Measurements from ENCODE around the gene ZNF782. TPM values are rescaled to one million over a fixed set of nuclear protein-coding genes. Genes with fewer than 3 reads are reported as not detected.
"Not testable (repeated sequence)": the region's sequence is repeated elsewhere in the genome, so short reads cannot be mapped to it uniquely, and the experiment has no call there.

Gene ZNF782
- polyA plus RNA-seq, 1 experiment, result 1.7 TPM

DNA sequence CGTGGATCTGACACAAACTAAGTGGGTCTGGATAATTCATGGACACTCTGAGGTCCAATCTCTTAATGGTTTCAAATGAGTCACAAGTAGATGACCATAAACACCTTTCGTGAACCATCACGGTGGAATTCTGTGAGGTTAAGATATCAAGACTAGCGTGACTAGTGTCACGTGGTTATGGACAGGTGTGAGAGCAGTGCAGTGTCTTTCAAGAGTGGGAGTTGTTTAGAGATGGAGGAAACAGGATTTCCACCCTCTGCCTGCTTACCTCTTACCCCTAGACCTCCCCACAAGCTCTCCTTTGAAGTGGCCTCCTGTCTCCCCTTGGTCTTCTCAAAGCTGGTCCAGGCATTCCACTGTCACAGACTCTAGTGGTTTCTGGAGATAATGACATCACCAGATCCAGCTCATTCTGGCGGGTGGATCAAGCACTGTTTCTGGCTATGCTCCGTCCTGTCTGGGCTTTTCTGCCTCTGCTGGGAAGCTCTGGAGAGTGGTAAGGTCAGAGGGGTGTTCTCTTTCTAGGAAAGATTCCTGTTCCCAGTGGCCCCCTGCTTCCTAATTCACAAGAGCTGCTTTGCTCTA lies 20.0 kb upstream of the ZNF782 start:
- TF ChIP-seq, protein P1, sequence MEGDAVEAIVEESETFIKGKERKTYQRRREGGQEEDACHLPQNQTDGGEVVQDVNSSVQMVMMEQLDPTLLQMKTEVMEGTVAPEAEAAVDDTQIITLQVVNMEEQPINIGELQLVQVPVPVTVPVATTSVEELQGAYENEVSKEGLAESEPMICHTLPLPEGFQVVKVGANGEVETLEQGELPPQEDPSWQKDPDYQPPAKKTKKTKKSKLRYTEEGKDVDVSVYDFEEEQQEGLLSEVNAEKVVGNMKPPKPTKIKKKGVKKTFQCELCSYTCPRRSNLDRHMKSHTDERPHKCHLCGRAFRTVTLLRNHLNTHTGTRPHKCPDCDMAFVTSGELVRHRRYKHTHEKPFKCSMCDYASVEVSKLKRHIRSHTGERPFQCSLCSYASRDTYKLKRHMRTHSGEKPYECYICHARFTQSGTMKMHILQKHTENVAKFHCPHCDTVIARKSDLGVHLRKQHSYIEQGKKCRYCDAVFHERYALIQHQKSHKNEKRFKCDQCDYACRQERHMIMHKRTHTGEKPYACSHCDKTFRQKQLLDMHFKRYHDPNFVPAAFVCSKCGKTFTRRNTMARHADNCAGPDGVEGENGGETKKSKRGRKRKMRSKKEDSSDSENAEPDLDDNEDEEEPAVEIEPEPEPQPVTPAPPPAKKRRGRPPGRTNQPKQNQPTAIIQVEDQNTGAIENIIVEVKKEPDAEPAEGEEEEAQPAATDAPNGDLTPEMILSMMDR (IDR thresholded peaks at IDR 0.05; ENCODE audit: low read depth, low read length), result no peak
- no peak for DNase-seq (ENCODE audit: low read depth, low spot score)
- H3K4me3 ChIP-seq (ENCODE audit: low read depth, low read length), result no peak overlapping the region
- POLR2A ChIA-PET, result no interaction called here
- CTCF ChIA-PET, result interaction anchor here (2.9 kb wide), 1 partner anchor 17 kb away, joined by 21 read pairs; no protein-coding TSS in a partner anchor
- H3K27me3 ChIP-seq (ENCODE audit: control insufficient read depth, insufficient read depth, low read length), result peaks cover 13% of the 10 kb centered on the region
- H3K27ac ChIP-seq (ENCODE audit: low read depth, low read length), result no peak overlapping the region
- H3K9me3 ChIP-seq (ENCODE audit: control insufficient read depth, insufficient read depth, low read length), result peaks cover 6% of the 10 kb centered on the region; the same call in 1 of the 2 replicates

DNA sequence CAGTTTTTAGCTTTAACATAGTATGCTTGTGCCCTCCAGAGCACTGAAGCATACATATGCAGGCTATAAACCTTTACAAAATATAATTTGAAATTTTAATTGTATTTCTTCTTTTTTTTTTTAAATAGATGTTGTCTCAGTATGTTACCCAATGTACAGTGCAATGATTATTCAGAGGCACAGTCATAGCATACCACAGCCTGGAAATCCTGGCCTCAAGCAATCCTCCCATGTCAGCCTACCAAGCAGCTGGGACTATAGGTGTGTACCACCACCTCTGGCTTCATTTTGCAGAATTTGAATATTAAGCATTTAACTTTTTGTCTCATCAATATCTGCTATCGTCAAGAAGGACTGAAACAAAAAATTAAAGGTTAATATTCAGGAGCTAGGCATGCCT lies 16.9 kb upstream of the ZNF782 start:
- H3K27ac ChIP-seq (ENCODE audit: low read depth, low read length), result no peak overlapping the region
- H3K4me3 ChIP-seq (ENCODE audit: low read depth, low read length), result no peak overlapping the region
- H3K27me3 ChIP-seq (ENCODE audit: control insufficient read depth, insufficient read depth, low read length), result peaks cover 4% of the 10 kb centered on the region
- DNase-seq (ENCODE audit: low read depth, low spot score), result no peak
- ChIA-PET CTCF (interaction anchor here (1.7 to 3.6 kb wide), 3 partner anchors 14 to 728 kb away, joined by 3 to 24 read pairs (median 3); partner anchors contain the start of gene TDRD7), POLR2A (no interaction called here)
- no peaks in the 10 kb centered on the region; the same call in 1 of the 2 replicates for H3K9me3 ChIP-seq (ENCODE audit: control insufficient read depth, insufficient read depth, low read length)
- TF ChIP-seq, protein P1 (IDR thresholded peaks at IDR 0.05; ENCODE audit: low read depth, low read length), result no peak

DNA sequence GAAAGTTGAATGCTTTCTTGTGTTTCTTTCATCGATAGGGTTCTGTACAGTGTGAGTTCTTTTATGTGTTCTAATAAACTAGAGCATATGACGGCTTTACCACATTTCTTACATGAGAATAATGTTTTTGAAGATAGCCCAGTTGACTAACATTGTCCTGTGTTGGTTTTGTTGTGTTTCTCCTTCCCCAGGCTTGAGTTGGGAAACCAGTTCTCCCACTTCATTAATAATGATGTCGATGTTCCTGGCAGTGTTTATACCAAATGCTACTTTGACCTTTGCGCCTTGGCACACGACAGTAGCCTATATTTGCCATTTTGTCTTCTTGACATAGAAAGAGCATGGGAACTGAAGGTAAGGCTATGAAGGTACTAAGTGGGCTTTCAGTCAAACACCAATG lies 14.4 kb upstream of the ZNF782 start:
- CTCF ChIA-PET, result no interaction called here
- TF ChIP-seq, protein P1 (IDR thresholded peaks at IDR 0.05; ENCODE audit: low read depth, low read length), result no peak

DNA sequence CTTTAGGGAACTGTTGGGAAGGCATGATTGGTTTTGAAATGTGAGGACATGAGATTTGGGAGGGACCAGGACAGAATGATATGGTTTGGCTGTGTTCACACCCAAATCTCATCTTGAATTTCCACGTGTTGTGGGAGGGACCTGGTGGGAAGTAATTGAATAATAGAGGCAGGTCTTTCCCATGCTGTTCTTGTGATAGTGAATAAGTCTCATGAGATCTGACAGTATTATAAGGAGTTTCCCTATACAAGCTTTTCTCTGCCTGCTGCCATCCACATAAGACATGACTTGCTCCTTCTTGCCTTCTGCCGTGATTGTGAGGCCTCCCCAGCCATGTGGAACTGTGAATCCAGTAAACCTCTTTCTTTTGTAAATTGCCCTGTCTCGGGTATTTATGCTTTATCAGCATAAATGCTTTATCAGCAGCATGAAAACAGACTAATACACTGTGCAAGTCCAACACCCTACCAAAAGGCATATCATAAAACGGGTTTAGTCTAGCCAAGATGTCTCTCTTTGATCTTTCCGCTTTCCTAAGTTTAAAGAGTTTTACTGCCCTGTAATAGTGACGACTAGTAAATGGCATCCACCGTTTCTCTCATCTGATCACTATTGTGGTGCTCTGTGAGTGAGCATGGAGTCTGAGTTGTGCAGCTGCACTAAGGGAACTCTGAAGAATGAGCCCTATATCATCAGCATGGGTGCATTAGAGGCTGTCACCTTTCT lies 12.9 kb upstream of the ZNF782 start:
- Histone ChIP-seq H3K4me3 (ENCODE audit: low read depth, low read length) (no peak overlapping the region), H3K27ac (ENCODE audit: low read depth, low read length) (no peak overlapping the region), H3K9me3 (ENCODE audit: control insufficient read depth, insufficient read depth, low read length) (no peaks in the 10 kb centered on the region), H3K27me3 (ENCODE audit: control insufficient read depth, insufficient read depth, low read length) (peaks cover 2% of the 10 kb centered on the region)
- TF ChIP-seq, protein P1 (IDR thresholded peaks at IDR 0.05; ENCODE audit: low read depth, low read length), result no peak
- POLR2A ChIA-PET, result no interaction called here
- CTCF ChIA-PET, result interaction anchor here (0.8 kb wide), 1 partner anchor 531 kb away, joined by 3 read pairs; no protein-coding TSS in a partner anchor
- DNase-seq (ENCODE audit: low read depth, low spot score), result no peak

More for the DNA sequence above, 14.4 kb upstream of the ZNF782 start:
- Histone ChIP-seq H3K27me3 (ENCODE audit: control insufficient read depth, insufficient read depth, low read length) (peaks cover 2% of the 10 kb centered on the region), H3K27ac (ENCODE audit: low read depth, low read length) (no peak overlapping the region), H3K9me3 (ENCODE audit: control insufficient read depth, insufficient read depth, low read length) (no peaks in the 10 kb centered on the region), H3K4me3 (ENCODE audit: low read depth, low read length) (no peak overlapping the region)
- POLR2A ChIA-PET, result no interaction called here
- no peak for DNase-seq (ENCODE audit: low read depth, low spot score)

DNA sequence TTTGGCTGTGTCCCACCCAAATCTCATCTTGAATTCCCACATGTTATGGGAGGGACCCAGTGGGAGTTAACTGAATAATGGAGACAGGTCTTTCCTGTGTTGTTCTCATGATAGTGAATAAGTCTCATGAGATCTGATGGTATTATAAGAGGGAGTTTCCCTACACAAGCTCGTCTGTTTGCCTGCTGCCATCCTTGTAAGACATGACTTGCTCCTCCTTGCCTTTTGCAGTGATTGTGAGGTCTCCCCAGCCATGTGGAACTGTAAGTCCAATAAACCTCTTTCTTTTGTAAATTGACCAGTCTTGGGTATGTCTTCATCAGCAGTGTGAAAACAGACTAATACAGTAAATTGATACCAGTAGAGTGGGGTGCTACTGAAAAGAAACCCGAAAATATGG lies 10.9 kb upstream of the ZNF782 start:
- DNase-seq (ENCODE audit: low read depth, low spot score); POLR2A ChIA-PET; H3K9me3 ChIP-seq (ENCODE audit: control insufficient read depth, insufficient read depth, low read length); H3K27me3 ChIP-seq (ENCODE audit: control insufficient read depth, insufficient read depth, low read length); H3K27ac ChIP-seq (ENCODE audit: low read depth, low read length); H3K4me3 ChIP-seq (ENCODE audit: low read depth, low read length): not testable (repeated sequence)
- CTCF ChIA-PET, result interaction anchor here (0.6 to 1.1 kb wide), 2 partner anchors 9 to 533 kb away, joined by 3 to 4 read pairs; no protein-coding TSS in a partner anchor
